ENCODE results near the gene RAD51B. TPM values are rescaled to one million over a fixed set of nuclear protein-coding genes. Genes with fewer than 3 reads are reported as not detected.
A peak's percentile ranks its signal among the peaks of the same experiment; 100 is the strongest.

Gene RAD51B
- total RNA-seq, 4 donors from 2014 or later, result 14.0 to 16.4 (median 14.8) TPM

GRCh38 chr14:68199554-68200151 is 380.1 kb downstream of the RAD51B start:
- DNase-seq, result peak; percentile 55 to 69
- H3K27me3 ChIP-seq, result no peaks in the 10 kb centered on the region
- 42 to 48% methylated on average over 8 of the region's 8 CpGs for WGBS, 2 donors
- H3K4me3 ChIP-seq (replicated peaks in 1 of 3), result no peak overlapping the region
- TF ChIP-seq CTCF (IDR thresholded peaks at IDR 0.05) (no peak), POLR2A (IDR thresholded peaks at IDR 0.05) (peak in 1 of 2 donors; percentile 29)
- H3K36me3 ChIP-seq, result no peaks in the 10 kb centered on the region
- intact Hi-C loops (cut with DNase I), result no loop called here
- H3K27ac ChIP-seq, result peak overlapping the region; percentile 71 to 96 (median 86)
- H3K4me1 ChIP-seq, result peaks cover 30 to 44% of the 10 kb centered on the region in 2 donors
- H3K9me3 ChIP-seq, result no peaks in the 10 kb centered on the region

GRCh38 chr14:68203871-68204270 is 384.3 kb downstream of the RAD51B start:
- no peaks in the 10 kb centered on the region for H3K27me3 ChIP-seq
- no peaks in the 10 kb centered on the region for H3K36me3 ChIP-seq
- H3K4me1 ChIP-seq, result peaks cover 13 to 37% of the 10 kb centered on the region in 2 donors
- H3K27ac ChIP-seq, result no peak overlapping the region
- intact Hi-C loops (cut with DNase I), result no loop called here
- H3K4me3 ChIP-seq (replicated peaks in 1 of 3), result no peak overlapping the region
- DNase-seq, result no peak
- H3K9me3 ChIP-seq, result no peaks in the 10 kb centered on the region
- TF ChIP-seq POLR2A (IDR thresholded peaks at IDR 0.05) (no peak), CTCF (IDR thresholded peaks at IDR 0.05) (no peak)

- no peak for TF ChIP-seq CTCF (IDR thresholded peaks at IDR 0.05)
- no peak for TF ChIP-seq POLR2A (IDR thresholded peaks at IDR 0.05)
- no peak for DNase-seq
- no peaks in the 10 kb centered on the region for H3K36me3 ChIP-seq
- no peak overlapping the region for H3K27ac ChIP-seq
- no peak overlapping the region for H3K4me3 ChIP-seq (replicated peaks in 1 of 3)
- intact Hi-C loops (cut with DNase I), result no loop called here
- H3K27me3 ChIP-seq, result no peaks in the 10 kb centered on the region
- WGBS, 2 donors, result 78 to 81% methylated on average over 1 of the region's 1 CpG
- no peaks in the 10 kb centered on the region for H3K9me3 ChIP-seq
- H3K4me1 ChIP-seq, result peaks cover 3 to 37% of the 10 kb centered on the region in 2 donors
Observed at GRCh38 chr14:68208218-68208617, 388.6 kb downstream of the RAD51B start.

GRCh38 chr14:68208626-68209317 is 389.2 kb downstream of the RAD51B start:
- H3K4me1 ChIP-seq, result peaks cover 3 to 33% of the 10 kb centered on the region in 2 donors
- WGBS, 2 donors, result 53 to 67% methylated on average over 1 of the region's 1 CpG
- intact Hi-C loops (cut with DNase I), result no loop called here
- no peak for DNase-seq
- H3K27me3 ChIP-seq, result no peaks in the 10 kb centered on the region
- no peaks in the 10 kb centered on the region for H3K9me3 ChIP-seq
- no peak overlapping the region for H3K27ac ChIP-seq
- no peak overlapping the region for H3K4me3 ChIP-seq (replicated peaks in 1 of 3)
- TF ChIP-seq POLR2A (IDR thresholded peaks at IDR 0.05) (no peak), CTCF (IDR thresholded peaks at IDR 0.05) (no peak)
- H3K36me3 ChIP-seq, result no peaks in the 10 kb centered on the region

- Histone ChIP-seq H3K4me1 (peaks cover 3 to 36% of the 10 kb centered on the region in 2 donors), H3K36me3 (no peaks in the 10 kb centered on the region), H3K27me3 (no peaks in the 10 kb centered on the region), H3K27ac (peak overlapping the region in 2 of 3 donors; percentile 25 to 57), H3K9me3 (no peaks in the 10 kb centered on the region), H3K4me3 (replicated peaks in 1 of 3) (no peak overlapping the region)
- DNase-seq, result no peak
- 62 to 80% methylated on average over 5 of the region's 5 CpGs for WGBS, 2 donors
- intact Hi-C loops (cut with DNase I), result no loop called here
- no peak for TF ChIP-seq POLR2A (IDR thresholded peaks at IDR 0.05)
- no peak for TF ChIP-seq CTCF (IDR thresholded peaks at IDR 0.05)
Observed at GRCh38 chr14:68210729-68211299, 391.2 kb downstream of the RAD51B start.

All from thyroid gland (tissue), 4 donors.